Mucosa of descending colon (tissue), 3 donors: Measurements from ENCODE around the gene RPL36A. TPM values are rescaled to one million over a fixed set of nuclear protein-coding genes. Genes with fewer than 3 reads are reported as not detected.
A peak's percentile ranks its signal among the peaks of the same experiment; 100 is the strongest.

Source experiments
- ATAC-seq: fragments of 200-7000 bp; cut with Tn5 transposase; one replicate; pipeline ENCODE4 v1.9.1; 2020; ENCODE audit warnings: mild to moderate bottlenecking, moderate library complexity
- DNase-seq, 3 donors: peaks; one replicate each; pipeline ENCODE4 v3.0.0-alpha.2; 2020
- H3K36me3 ChIP-seq: fragments of 200-600 bp; one replicate; pipeline ENCODE4 v1.8.0; 2021; ENCODE audit warnings: low read depth, mild to moderate bottlenecking
- H3K4me1 ChIP-seq: fragments of 200-600 bp; one replicate; pipeline ENCODE4 v1.8.0; 2021; ENCODE audit warnings: low read depth, mild to moderate bottlenecking
- H3K4me3 ChIP-seq: fragments of 200-600 bp; one replicate; pipeline ENCODE4 v1.8.0; 2021; ENCODE audit warnings: mild to moderate bottlenecking
- H3K9me3 ChIP-seq: fragments of 200-600 bp; one replicate; pipeline ENCODE4 v1.8.0; 2021; ENCODE audit warnings: mild to moderate bottlenecking
- intact Hi-C, 2 donors: fragments of 100-400 bp; cut with DNase I in 1 of 2; cut with micrococcal nuclease in 1 of 2; formaldehyde crosslinking; loops; one replicate each; pipeline versions ENCODE4 v1.11.0 to v1.11.1; 2022; cut with DNase I, micrococcal nuclease
- total RNA-seq, 3 donors: library from RNA; stranded (reverse); fragmentation: NEBNext Ultra II Directional in 2 of 3; extraction: Animal tissue kit (Norgen Biotek cat#: 25700) in 2 of 3; gene quantifications; one replicate each; pipeline versions ENCODE4 v1.2.1 to v1.2.4, GENCODE V29; 2021 to 2023
- TF ChIP-seq, protein P1 (sequence below): fragments of 200-600 bp; IDR thresholded peaks from one replicate; pipeline ENCODE4 v1.8.0; 2022; ENCODE audit warnings: antibody characterized with exemption, mild to moderate bottlenecking
- donor health status: DM: no; HTN: no; CAD: no; lungs with moderate emphysema.
- donor health status: DM: no; HTN: no; CAD: no.
- donor health status: DM: no; HTN: yes; CAD: no.

Gene RPL36A
- total RNA-seq, 3 donors from 2014 or later = 125 to 181 (median 167) TPM

DNA sequence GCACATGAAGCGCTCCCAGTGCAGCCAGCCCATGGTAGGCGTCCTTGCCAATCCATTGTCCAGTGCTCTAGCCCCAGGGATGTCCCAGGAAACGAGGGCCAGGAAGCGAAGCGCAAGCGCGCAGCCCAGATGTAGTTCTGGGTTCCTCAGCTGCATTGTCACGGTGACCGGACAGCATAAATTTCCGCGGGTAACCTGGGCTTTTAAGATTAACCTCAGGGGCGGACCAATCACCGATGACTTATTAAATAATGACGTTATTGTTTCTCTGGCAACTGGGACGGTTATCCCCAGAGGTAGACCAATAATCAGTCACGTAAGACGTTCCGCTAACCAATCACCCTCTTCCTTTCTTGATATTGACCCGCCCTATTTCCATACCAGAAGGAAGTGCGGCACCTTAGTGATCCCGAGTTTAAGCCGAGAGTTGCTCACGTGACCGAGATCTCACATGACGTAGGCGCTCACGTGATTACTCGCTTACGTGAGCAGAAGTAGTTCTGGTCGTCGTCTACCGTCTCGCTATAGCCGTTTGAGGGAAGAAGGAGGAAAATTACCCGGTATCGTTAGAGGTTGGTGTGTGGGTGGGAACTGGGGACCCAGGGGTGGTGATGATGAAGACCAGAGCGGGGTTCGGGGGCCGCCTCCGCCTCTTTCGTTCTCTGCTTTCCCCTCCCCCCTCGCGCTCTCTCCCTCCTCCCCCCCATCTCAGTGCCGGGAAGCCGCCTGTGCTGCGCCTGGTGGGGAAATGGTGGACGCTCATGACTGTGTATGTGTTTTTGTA is 17.1 kb downstream of the RPL36A start, which contains the start of the genes GLA and HNRNPH2:
Gene GLA, minus strand, starts transcription at position 178 of the 784 bp plus-strand sequence. Its CDS starts 22 bp downstream, at position 156.
Gene HNRNPH2, plus strand, starts transcription at position 475 of the 784 bp plus-strand sequence. CDS start 3,767 bp downstream, outside the sequence.
- no peaks in the 10 kb centered on the region for H3K9me3 ChIP-seq
- peak; percentile 86 to 97 (median 91) for DNase-seq
- TF ChIP-seq, protein P1, sequence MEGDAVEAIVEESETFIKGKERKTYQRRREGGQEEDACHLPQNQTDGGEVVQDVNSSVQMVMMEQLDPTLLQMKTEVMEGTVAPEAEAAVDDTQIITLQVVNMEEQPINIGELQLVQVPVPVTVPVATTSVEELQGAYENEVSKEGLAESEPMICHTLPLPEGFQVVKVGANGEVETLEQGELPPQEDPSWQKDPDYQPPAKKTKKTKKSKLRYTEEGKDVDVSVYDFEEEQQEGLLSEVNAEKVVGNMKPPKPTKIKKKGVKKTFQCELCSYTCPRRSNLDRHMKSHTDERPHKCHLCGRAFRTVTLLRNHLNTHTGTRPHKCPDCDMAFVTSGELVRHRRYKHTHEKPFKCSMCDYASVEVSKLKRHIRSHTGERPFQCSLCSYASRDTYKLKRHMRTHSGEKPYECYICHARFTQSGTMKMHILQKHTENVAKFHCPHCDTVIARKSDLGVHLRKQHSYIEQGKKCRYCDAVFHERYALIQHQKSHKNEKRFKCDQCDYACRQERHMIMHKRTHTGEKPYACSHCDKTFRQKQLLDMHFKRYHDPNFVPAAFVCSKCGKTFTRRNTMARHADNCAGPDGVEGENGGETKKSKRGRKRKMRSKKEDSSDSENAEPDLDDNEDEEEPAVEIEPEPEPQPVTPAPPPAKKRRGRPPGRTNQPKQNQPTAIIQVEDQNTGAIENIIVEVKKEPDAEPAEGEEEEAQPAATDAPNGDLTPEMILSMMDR = no peak
- peak within 1 kb of the TSS; percentile 32 for H3K4me3 ChIP-seq
- ATAC-seq = peak; percentile 97
- intact Hi-C loops = no loop called here
- no peaks in the 10 kb centered on the region for H3K4me1 ChIP-seq
- no peaks in the 10 kb centered on the region for H3K36me3 ChIP-seq

DNA sequence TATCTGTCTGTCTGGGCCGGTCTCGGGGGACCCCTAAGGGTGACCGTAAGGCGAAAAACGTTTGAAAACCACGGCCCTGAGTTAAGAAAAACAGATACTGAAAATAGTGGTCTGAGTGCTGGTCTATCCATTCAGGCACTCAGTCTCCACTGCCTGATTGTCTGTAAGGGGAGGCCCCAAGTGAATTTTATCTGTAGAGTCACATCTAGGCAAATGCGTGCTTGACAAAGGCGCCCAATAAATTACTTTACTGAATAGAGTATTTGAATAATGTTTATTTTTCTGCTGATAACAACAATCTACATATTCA is 17.7 kb downstream of the RPL36A start:
- TF ChIP-seq, protein P1 = no peak
- Histone ChIP-seq H3K36me3 (no peaks in the 10 kb centered on the region), H3K4me3 (peak overlapping the region; percentile 32), H3K4me1 (no peaks in the 10 kb centered on the region), H3K9me3 (no peaks in the 10 kb centered on the region)
- peak; percentile 11 for ATAC-seq
- DNase-seq = no peak
- intact Hi-C loops = no loop called here

DNA sequence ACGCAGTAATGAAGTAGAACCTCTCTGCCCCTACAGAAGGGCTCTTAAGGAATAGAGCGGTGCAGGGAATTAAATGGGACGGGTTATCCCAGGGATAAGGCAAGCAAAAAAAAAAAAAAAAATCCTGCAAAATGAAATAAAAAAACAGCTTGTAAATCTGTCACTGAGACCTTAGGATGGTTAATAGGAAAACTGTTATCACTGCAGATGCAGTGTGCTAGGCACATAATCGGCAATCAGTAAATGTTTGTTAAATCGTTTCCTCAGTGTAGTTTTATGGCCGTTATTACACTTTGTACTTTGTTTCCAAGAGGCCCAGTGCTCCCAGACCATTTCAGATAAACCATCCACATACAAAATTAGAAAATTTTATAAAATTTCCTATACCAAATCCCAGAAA is 18.2 kb downstream of the RPL36A start:
- DNase-seq = no peak

DNA sequence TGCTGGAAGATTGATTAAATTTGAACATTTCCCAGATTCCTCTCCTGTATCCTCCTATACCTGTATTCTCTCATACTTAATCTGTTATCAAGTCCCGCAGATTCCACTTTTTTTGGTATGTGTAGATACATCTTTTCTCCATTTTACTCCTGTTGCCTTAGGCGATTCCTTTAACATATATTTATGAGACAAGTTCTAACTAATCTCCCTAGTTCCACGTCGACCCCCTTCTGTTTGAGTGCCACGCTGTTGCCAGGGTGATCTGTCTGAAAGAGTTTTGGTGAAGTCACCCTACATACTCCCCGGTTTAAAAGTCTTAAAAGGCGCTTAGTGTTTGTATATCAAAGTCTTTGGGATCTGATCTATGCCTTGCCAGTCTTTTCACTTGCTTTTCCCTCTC is 19.6 kb downstream of the RPL36A start:
- TF ChIP-seq, protein P1 = no peak
- no peak for DNase-seq
- intact Hi-C loops = no loop called here
- H3K9me3 ChIP-seq = no peaks in the 10 kb centered on the region
- H3K4me1 ChIP-seq = no peaks in the 10 kb centered on the region
- ATAC-seq = no peak
- no peaks in the 10 kb centered on the region for H3K36me3 ChIP-seq
- H3K4me3 ChIP-seq = no peak overlapping the region

More for the DNA sequence above, 18.2 kb downstream of the RPL36A start:
- H3K4me3 ChIP-seq = no peak overlapping the region
- H3K4me1 ChIP-seq = no peaks in the 10 kb centered on the region
- no peaks in the 10 kb centered on the region for H3K36me3 ChIP-seq
- H3K9me3 ChIP-seq = no peaks in the 10 kb centered on the region
- ATAC-seq = peak; percentile 49
- TF ChIP-seq, protein P1 = no peak
- intact Hi-C loops = no loop called here

DNA sequence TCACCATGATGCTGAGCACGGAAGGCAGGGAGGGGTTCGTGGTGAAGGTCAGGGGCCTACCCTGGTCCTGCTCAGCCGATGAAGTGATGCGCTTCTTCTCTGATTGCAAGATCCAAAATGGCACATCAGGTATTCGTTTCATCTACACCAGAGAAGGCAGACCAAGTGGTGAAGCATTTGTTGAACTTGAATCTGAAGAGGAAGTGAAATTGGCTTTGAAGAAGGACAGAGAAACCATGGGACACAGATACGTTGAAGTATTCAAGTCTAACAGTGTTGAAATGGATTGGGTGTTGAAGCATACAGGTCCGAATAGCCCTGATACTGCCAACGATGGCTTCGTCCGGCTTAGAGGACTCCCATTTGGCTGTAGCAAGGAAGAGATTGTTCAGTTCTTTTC is 21.2 kb downstream of the RPL36A start:
- intact Hi-C loops = no loop called here
- no peak for ATAC-seq
- TF ChIP-seq, protein P1 = no peak
- no peak overlapping the region for H3K4me3 ChIP-seq
- H3K9me3 ChIP-seq = no peaks in the 10 kb centered on the region
- no peak for DNase-seq
- no peaks in the 10 kb centered on the region for H3K36me3 ChIP-seq
- H3K4me1 ChIP-seq = no peaks in the 10 kb centered on the region
